DMS 273 (cell line): ENCODE measurements around the gene ANKRD16.
A peak's percentile ranks its signal among the peaks of the same experiment; 100 is the strongest.
"Not testable (repeated sequence)": the region's sequence is repeated elsewhere in the genome, so short reads cannot be mapped to it uniquely, and the experiment has no call there.

Experiments
- DNase-seq: peaks from one replicate; lab custom pipeline; 2025; ENCODE audit not compliant: unreplicated experiment; lab: John Stamatoyannopoulos, UW

Gene ANKRD16

GRCh38 chr10:5840314-5841307 is 49.1 kb downstream of the ANKRD16 start:
- DNase-seq: no peak

- DNase-seq: not testable (repeated sequence)
Measured at GRCh38 chr10:5836181-5836580, 53.5 kb downstream of the ANKRD16 start.

GRCh38 chr10:5835446-5836095 is 54.1 kb downstream of the ANKRD16 start:
- no peak for DNase-seq

GRCh38 chr10:5833814-5834213 is 55.9 kb downstream of the ANKRD16 start:
- no peak for DNase-seq

GRCh38 chr10:5832946-5833345 is 56.7 kb downstream of the ANKRD16 start:
- DNase-seq: no peak

- DNase-seq: no peak
Measured at GRCh38 chr10:5831446-5831782, 58.3 kb downstream of the ANKRD16 start.

GRCh38 chr10:5830629-5831445 is 58.9 kb downstream of the ANKRD16 start:
- no peak for DNase-seq

- DNase-seq: no peak
Measured at GRCh38 chr10:5829267-5829666, 60.4 kb downstream of the ANKRD16 start.

- no peak for DNase-seq
Measured at GRCh38 chr10:5828725-5829124, 61.0 kb downstream of the ANKRD16 start.

GRCh38 chr10:5827841-5828240 is 61.9 kb downstream of the ANKRD16 start:
- DNase-seq: no peak

GRCh38 chr10:5826511-5826910 is 63.2 kb downstream of the ANKRD16 start:
- not testable (repeated sequence) for DNase-seq

- no peak for DNase-seq
Measured at GRCh38 chr10:5818894-5819293, 70.8 kb downstream of the ANKRD16 start.

- no peak for DNase-seq
Measured at GRCh38 chr10:5818048-5818331, 71.7 kb downstream of the ANKRD16 start.

GRCh38 chr10:5817322-5818047 is 72.2 kb downstream of the ANKRD16 start:
- no peak for DNase-seq

GRCh38 chr10:5816170-5816569 is 73.5 kb downstream of the ANKRD16 start:
- peak; percentile 7 for DNase-seq

- peak; percentile 53 for DNase-seq
Measured at GRCh38 chr10:5814110-5815107, 75.3 kb downstream of the ANKRD16 start.

GRCh38 chr10:5813341-5814109 is 76.2 kb downstream of the ANKRD16 start, which contains the start of gene GDI2:
Gene GDI2 (minus strand): TSS chr10:5813434. CDS start chr10:5813258, 176 bp downstream.
- peak; percentile 97 for DNase-seq

- no peak for DNase-seq
Measured at GRCh38 chr10:5813091-5813340, 76.7 kb downstream of the ANKRD16 start.
